Endothelial cell (in vitro differentiated cells): ENCODE results near the gene LMF1. TPM values are rescaled to one million over a fixed set of nuclear protein-coding genes. Genes with fewer than 3 reads are reported as not detected.
A peak's percentile ranks its signal among the peaks of the same experiment; 100 is the strongest.

ENCODE experiments used
- DNase-seq: peaks from one replicate; pipeline ENCODE4 v3.0.0; 2021; ENCODE audit warnings: low spot score
- H3K27ac Mint-ChIP-seq: one replicate; pipeline ENCODE4 v1.8.0; 2021; ENCODE audit warnings: mixed read lengths, inconsistent platforms; ENCODE audit not compliant: unreplicated experiment
- H3K27me3 Mint-ChIP-seq: one replicate; pipeline ENCODE4 v1.8.0; 2021; ENCODE audit warnings: mild to moderate bottlenecking, moderate library complexity, mixed read lengths, inconsistent platforms; ENCODE audit not compliant: unreplicated experiment
- H3K36me3 Mint-ChIP-seq: one replicate; pipeline ENCODE4 v1.8.0; 2021; ENCODE audit warnings: mild to moderate bottlenecking, low read depth, mixed read lengths, inconsistent platforms; ENCODE audit not compliant: unreplicated experiment
- H3K4me1 Mint-ChIP-seq: one replicate; pipeline ENCODE4 v1.8.0; 2021; ENCODE audit warnings: mild to moderate bottlenecking, mixed read lengths, inconsistent platforms; ENCODE audit not compliant: unreplicated experiment
- H3K4me3 Mint-ChIP-seq: one replicate; pipeline ENCODE4 v1.8.0; 2021; ENCODE audit warnings: mild to moderate bottlenecking, mixed read lengths, inconsistent platforms; ENCODE audit not compliant: unreplicated experiment
- H3K9me3 Mint-ChIP-seq: one replicate; pipeline ENCODE4 v1.8.0; 2021; ENCODE audit warnings: mixed read lengths, inconsistent platforms; ENCODE audit not compliant: unreplicated experiment
- total RNA-seq: library from RNA; stranded (reverse); fragmentation: NEBNext Ultra II Directional; extraction: Animal tissue kit (Norgen Biotek cat#: 25700); gene quantifications from one replicate; pipeline ENCODE4 v1.2.1, GENCODE V29; 2021; ENCODE audit not compliant: unreplicated experiment
- TF ChIP-seq, protein P1 (sequence below): fragments of 200-600 bp; sonication (generic); IDR thresholded peaks from one replicate; pipeline ENCODE4 v1.5.0; 2021; ENCODE audit warnings: antibody characterized with exemption; ENCODE audit not compliant: unreplicated experiment

LMF1 gene
- total RNA-seq, 1 donor from 2014 or later: 21.7 TPM

DNA sequence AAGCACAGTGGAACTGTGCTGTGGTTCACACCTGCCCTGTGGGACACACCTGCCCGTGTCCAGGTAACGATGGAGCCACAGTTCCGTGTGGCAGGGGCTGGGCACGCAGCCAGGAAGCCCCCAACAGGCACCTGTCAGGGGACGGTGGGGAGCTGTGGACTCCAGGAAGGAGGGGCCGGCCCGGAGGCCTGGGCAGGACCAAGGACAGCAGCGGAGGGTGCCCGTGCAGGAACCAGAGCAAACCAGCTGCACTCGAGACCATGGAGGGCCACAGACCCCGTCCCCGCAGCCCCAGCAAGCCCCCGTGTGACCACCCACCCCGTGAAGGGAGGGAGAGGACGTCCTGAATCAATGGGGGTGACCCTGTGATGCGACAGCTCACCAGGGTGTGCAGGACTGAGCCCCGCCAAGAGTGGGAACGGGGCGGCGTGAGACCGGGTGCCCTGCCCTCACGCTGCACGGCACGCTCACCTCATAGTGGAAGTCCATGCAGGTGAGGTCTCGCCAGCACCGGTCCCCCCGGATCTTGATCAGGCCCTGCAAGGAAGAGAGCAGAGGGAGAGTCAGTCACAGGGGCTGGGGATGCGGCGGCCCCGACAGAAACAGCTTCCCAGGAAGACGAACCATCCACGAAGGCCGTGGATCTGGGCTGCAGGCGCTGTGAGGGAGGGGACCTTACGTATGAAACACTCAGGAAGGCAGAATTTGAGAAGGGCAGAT is 78.1 kb downstream of the LMF1 start:
- Mint-ChIP-seq H3K27ac (no peak overlapping the region), H3K4me1 (no peaks in the 10 kb centered on the region), H3K36me3 (no peaks in the 10 kb centered on the region), H3K27me3 (peaks cover 7% of the 10 kb centered on the region), H3K4me3 (peak overlapping the region; percentile 28), H3K9me3 (no peaks in the 10 kb centered on the region)
- peak; percentile 54 for DNase-seq
- TF ChIP-seq, protein P1, sequence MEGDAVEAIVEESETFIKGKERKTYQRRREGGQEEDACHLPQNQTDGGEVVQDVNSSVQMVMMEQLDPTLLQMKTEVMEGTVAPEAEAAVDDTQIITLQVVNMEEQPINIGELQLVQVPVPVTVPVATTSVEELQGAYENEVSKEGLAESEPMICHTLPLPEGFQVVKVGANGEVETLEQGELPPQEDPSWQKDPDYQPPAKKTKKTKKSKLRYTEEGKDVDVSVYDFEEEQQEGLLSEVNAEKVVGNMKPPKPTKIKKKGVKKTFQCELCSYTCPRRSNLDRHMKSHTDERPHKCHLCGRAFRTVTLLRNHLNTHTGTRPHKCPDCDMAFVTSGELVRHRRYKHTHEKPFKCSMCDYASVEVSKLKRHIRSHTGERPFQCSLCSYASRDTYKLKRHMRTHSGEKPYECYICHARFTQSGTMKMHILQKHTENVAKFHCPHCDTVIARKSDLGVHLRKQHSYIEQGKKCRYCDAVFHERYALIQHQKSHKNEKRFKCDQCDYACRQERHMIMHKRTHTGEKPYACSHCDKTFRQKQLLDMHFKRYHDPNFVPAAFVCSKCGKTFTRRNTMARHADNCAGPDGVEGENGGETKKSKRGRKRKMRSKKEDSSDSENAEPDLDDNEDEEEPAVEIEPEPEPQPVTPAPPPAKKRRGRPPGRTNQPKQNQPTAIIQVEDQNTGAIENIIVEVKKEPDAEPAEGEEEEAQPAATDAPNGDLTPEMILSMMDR: no peak

DNA sequence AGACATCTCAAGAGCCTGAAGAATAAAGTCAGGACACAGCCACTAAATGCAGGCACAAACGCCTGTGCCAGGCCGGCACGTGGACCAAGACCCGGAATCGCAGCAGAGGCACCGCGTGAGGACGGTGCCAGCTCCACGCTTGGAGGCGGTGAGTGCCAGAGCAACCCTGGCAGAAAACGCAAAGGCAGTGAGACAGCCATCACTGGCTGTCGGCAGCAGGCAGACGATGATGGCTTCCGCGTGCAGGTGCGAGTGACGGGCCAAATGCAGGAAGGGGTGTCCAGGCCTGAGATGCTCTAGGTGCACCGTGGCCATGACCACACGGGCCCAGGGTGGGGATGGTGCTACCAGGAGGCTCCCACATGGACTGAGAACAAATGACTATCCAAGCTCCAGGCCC is 78.8 kb downstream of the LMF1 start:
- TF ChIP-seq, protein P1: no peak
- no peaks in the 10 kb centered on the region for H3K4me1 Mint-ChIP-seq
- H3K4me3 Mint-ChIP-seq: no peak overlapping the region
- DNase-seq: no peak
- H3K27me3 Mint-ChIP-seq: peaks cover 7% of the 10 kb centered on the region
- no peaks in the 10 kb centered on the region for H3K9me3 Mint-ChIP-seq
- H3K27ac Mint-ChIP-seq: no peak overlapping the region
- no peaks in the 10 kb centered on the region for H3K36me3 Mint-ChIP-seq

GRCh38 chr16:891353-891740 is 79.4 kb downstream of the LMF1 start:
- Mint-ChIP-seq H3K27ac (no peak overlapping the region), H3K27me3 (peaks cover 7% of the 10 kb centered on the region), H3K4me3 (no peak overlapping the region), H3K36me3 (no peaks in the 10 kb centered on the region), H3K9me3 (no peaks in the 10 kb centered on the region), H3K4me1 (no peaks in the 10 kb centered on the region)
- TF ChIP-seq, protein P1: no peak
- no peak for DNase-seq

GRCh38 chr16:890716-891352 is 80.0 kb downstream of the LMF1 start:
- no peaks in the 10 kb centered on the region for H3K9me3 Mint-ChIP-seq
- H3K36me3 Mint-ChIP-seq: no peaks in the 10 kb centered on the region
- no peak for DNase-seq
- TF ChIP-seq, protein P1: no peak
- H3K4me3 Mint-ChIP-seq: no peak overlapping the region
- no peaks in the 10 kb centered on the region for H3K4me1 Mint-ChIP-seq
- H3K27me3 Mint-ChIP-seq: peaks cover 7% of the 10 kb centered on the region
- no peak overlapping the region for H3K27ac Mint-ChIP-seq

- H3K27ac Mint-ChIP-seq: no peak overlapping the region
- no peaks in the 10 kb centered on the region for H3K9me3 Mint-ChIP-seq
- peaks cover 7% of the 10 kb centered on the region for H3K27me3 Mint-ChIP-seq
- no peak for DNase-seq
- H3K4me3 Mint-ChIP-seq: no peak overlapping the region
- H3K36me3 Mint-ChIP-seq: no peaks in the 10 kb centered on the region
- H3K4me1 Mint-ChIP-seq: no peaks in the 10 kb centered on the region
- TF ChIP-seq, protein P1: no peak
Measured at GRCh38 chr16:890217-890616, 80.6 kb downstream of the LMF1 start.
